ENCODE data around the gene VMP1. TPM values are rescaled to one million over a fixed set of nuclear protein-coding genes. Genes with fewer than 3 reads are reported as not detected.

The VMP1 gene
- total RNA-seq, 1 experiment from 2014 or later: 107 TPM

DNA sequence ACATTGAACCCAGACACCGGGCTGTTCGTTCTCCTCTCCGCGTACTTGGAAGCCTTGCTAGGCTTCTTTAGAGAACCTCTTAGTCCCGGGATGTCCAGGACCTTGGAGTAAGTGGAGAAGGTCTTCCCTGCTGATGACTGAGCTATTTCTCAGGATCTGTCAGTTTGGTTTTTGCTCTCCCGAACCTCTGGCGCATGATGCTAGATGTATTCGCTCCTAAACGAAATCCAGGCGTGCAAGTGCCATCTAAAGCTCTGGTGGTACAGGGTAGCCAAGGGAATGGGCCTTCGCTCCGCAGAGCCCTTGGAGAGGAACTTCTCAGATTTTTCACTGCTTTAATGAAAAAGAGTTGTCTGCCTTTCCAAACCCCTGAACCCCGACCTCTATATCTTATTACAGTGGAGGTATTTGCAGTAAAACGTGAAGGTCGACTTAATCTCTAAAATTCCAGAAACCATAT is 547 bp downstream of the VMP1 start:
- Histone ChIP-seq H3K27me3 (replicated peaks; ENCODE audit: insufficient read depth, low read depth, low read length, poor library complexity) (no peaks in the 10 kb centered on the region), H3K4me1 (ENCODE audit: insufficient read depth, low read length, poor library complexity, severe bottlenecking) (peaks cover 26% of the 10 kb centered on the region), H3K36me3 (ENCODE audit: insufficient read depth, low read length, poor library complexity, severe bottlenecking) (peaks cover 14% of the 10 kb centered on the region), H3K9me3 (ENCODE audit: low read depth, low read length, poor library complexity, severe bottlenecking) (no peaks in the 10 kb centered on the region), H3K27ac (ENCODE audit: low read depth, low read length, poor library complexity, severe bottlenecking) (peak overlapping the region; percentile 85), H3K4me3 (ENCODE audit: low read depth, low read length, poor library complexity, severe bottlenecking) (peak overlapping the region; percentile 95)
- CTCF ChIA-PET: interaction anchor here (0.6 to 0.8 kb wide), 2 partner anchors 21 to 292 kb away, joined by 3 to 6 read pairs; no protein-coding TSS in a partner anchor
- TF ChIP-seq CTCF (conservative IDR thresholded peaks at IDR 0.05; ENCODE audit: low read depth, low read length) (no peak), EZH2 (IDR thresholded peaks at IDR 0.05; ENCODE audit: borderline replicate concordance, low read depth, low read length, poor library complexity, severe bottlenecking) (no peak)
- intact Hi-C loops (cut with micrococcal nuclease; ENCODE audit: unreplicated experiment): loop anchor here (5.0 kb wide), 1 partner anchor 141 kb away; the partner anchor contains the start of gene DHX40
- DNase-seq (ENCODE audit: low spot score): peak; percentile 10
- POLR2A ChIA-PET (ENCODE audit: low non-redundant PET): interaction anchor here (0.7 kb wide), 1 partner anchor 130 kb away, joined by 8 read pairs; no protein-coding TSS in a partner anchor
- no TSS peak for BruUV-seq (replicated peaks)

- ChIA-PET CTCF (no interaction called here), POLR2A (ENCODE audit: low non-redundant PET) (no interaction called here)
- no peak overlapping the region for H3K4me3 ChIP-seq (ENCODE audit: low read depth, low read length, poor library complexity, severe bottlenecking)
- H3K9me3 ChIP-seq (ENCODE audit: low read depth, low read length, poor library complexity, severe bottlenecking): no peaks in the 10 kb centered on the region
- no peak for DNase-seq (ENCODE audit: low spot score)
- TF ChIP-seq CTCF (conservative IDR thresholded peaks at IDR 0.05; ENCODE audit: low read depth, low read length) (no peak), EZH2 (IDR thresholded peaks at IDR 0.05; ENCODE audit: borderline replicate concordance, low read depth, low read length, poor library complexity, severe bottlenecking) (no peak)
- intact Hi-C loops (cut with micrococcal nuclease; ENCODE audit: unreplicated experiment): no loop called here
- H3K4me1 ChIP-seq (ENCODE audit: insufficient read depth, low read length, poor library complexity, severe bottlenecking): peaks cover 15% of the 10 kb centered on the region
- no peaks in the 10 kb centered on the region for H3K36me3 ChIP-seq (ENCODE audit: insufficient read depth, low read length, poor library complexity, severe bottlenecking)
- H3K27me3 ChIP-seq (replicated peaks; ENCODE audit: insufficient read depth, low read depth, low read length, poor library complexity): no peaks in the 10 kb centered on the region
- H3K27ac ChIP-seq (ENCODE audit: low read depth, low read length, poor library complexity, severe bottlenecking): no peak overlapping the region
- BruUV-seq (replicated peaks): no TSS peak
These were observed 4.5 kb downstream of the VMP1 start for GRCh38 chr17:59711936-59712335.

- Histone ChIP-seq H3K9me3 (ENCODE audit: low read depth, low read length, poor library complexity, severe bottlenecking) (no peaks in the 10 kb centered on the region), H3K36me3 (ENCODE audit: insufficient read depth, low read length, poor library complexity, severe bottlenecking) (no peaks in the 10 kb centered on the region), H3K4me1 (ENCODE audit: insufficient read depth, low read length, poor library complexity, severe bottlenecking) (peaks cover 15% of the 10 kb centered on the region), H3K4me3 (ENCODE audit: low read depth, low read length, poor library complexity, severe bottlenecking) (no peak overlapping the region), H3K27ac (ENCODE audit: low read depth, low read length, poor library complexity, severe bottlenecking) (no peak overlapping the region), H3K27me3 (replicated peaks; ENCODE audit: insufficient read depth, low read depth, low read length, poor library complexity) (no peaks in the 10 kb centered on the region)
- DNase-seq (ENCODE audit: low spot score): no peak
- no peak for TF ChIP-seq EZH2 (IDR thresholded peaks at IDR 0.05; ENCODE audit: borderline replicate concordance, low read depth, low read length, poor library complexity, severe bottlenecking)
- no peak for TF ChIP-seq CTCF (conservative IDR thresholded peaks at IDR 0.05; ENCODE audit: low read depth, low read length)
- ChIA-PET POLR2A (ENCODE audit: low non-redundant PET) (no interaction called here), CTCF (no interaction called here)
- BruUV-seq (replicated peaks): no TSS peak
- intact Hi-C loops (cut with micrococcal nuclease; ENCODE audit: unreplicated experiment): no loop called here
These were observed 5.4 kb downstream of the VMP1 start for GRCh38 chr17:59712862-59713261.

All from A673 (cell line).